ENCODE results near the gene UCN. TPM values are rescaled to one million over a fixed set of nuclear protein-coding genes. Genes with fewer than 3 reads are reported as not detected.

UCN gene
- total RNA-seq (2022) (4.6 and 6.6 TPM in 2 replicates), Bru-seq, nascent RNA (percentile 34 among the genes with signal in this experiment), BruChase-seq, experiment 1, labeled RNA remaining after a 6-hour chase (percentile 60 among the genes with signal in this experiment), BruChase-seq, experiment 2, labeled RNA remaining after a 2-hour chase (percentile 57 among the genes with signal in this experiment)
- long read RNA-seq, partial matches to known transcripts, result 0 of 2 reads
- long read RNA-seq, other reads (novel, unspliced or antisense), result 2 of 2 reads

GRCh38 chr2:27308359-27308881 lies at the start of gene UCN:
TSS of gene UCN (minus strand) at chr2:27308445. CDS start at chr2:27307895, 550 bp downstream.
- no TSS peak for BruUV-seq (replicated peaks)
- peaks cover 19% of the 10 kb centered on the region for H3K36me3 Mint-ChIP-seq (ENCODE audit: insufficient read depth, unreplicated experiment)
- peaks cover 23% of the 10 kb centered on the region for H3K27me3 Mint-ChIP-seq (ENCODE audit: unreplicated experiment)
- no peak within 1 kb of the TSS for H3K27ac Mint-ChIP-seq (ENCODE audit: unreplicated experiment)
- H3K9me3 Mint-ChIP-seq (ENCODE audit: low read depth, unreplicated experiment), result no peaks in the 10 kb centered on the region
- peak within 1 kb of the TSS; percentile 65 for H3K4me3 Mint-ChIP-seq (ENCODE audit: low read depth, unreplicated experiment)
- DNase-seq, result no peak
- TF ChIP-seq CTCF (IDR thresholded peaks at IDR 0.05; ENCODE audit: unreplicated experiment), result no peak
- intact Hi-C loops (cut with micrococcal nuclease; ENCODE audit: unreplicated experiment), result no loop called here
- H3K4me1 Mint-ChIP-seq (ENCODE audit: low read depth, unreplicated experiment), result no peaks in the 10 kb centered on the region
- CTCF ChIA-PET, result no interaction called here

GRCh38 chr2:27356382-27357181 lies 48.3 kb upstream of the UCN start, which contains the start of gene GTF3C2:
TSS of gene GTF3C2 (minus strand) at chr2:27356764. CDS start at chr2:27343554, 13,210 bp downstream.
- BruUV-seq (replicated peaks), result no TSS peak
- Mint-ChIP-seq H3K27ac (ENCODE audit: unreplicated experiment) (peak within 1 kb of the TSS; percentile 96), H3K36me3 (ENCODE audit: insufficient read depth, unreplicated experiment) (peaks cover 51% of the 10 kb centered on the region), H3K4me1 (ENCODE audit: low read depth, unreplicated experiment) (peaks cover 32% of the 10 kb centered on the region), H3K9me3 (ENCODE audit: low read depth, unreplicated experiment) (peaks cover 2% of the 10 kb centered on the region), H3K27me3 (ENCODE audit: unreplicated experiment) (no peaks in the 10 kb centered on the region), H3K4me3 (ENCODE audit: low read depth, unreplicated experiment) (peak within 1 kb of the TSS; percentile 92)
- DNase-seq, result peak; percentile 94
- intact Hi-C loops (cut with micrococcal nuclease; ENCODE audit: unreplicated experiment), result loop anchor here (5.0 kb wide), 1 partner anchor 34 kb away; the partner anchor contains the start of gene MPV17
- CTCF ChIA-PET, result interaction anchor here (1.0 kb wide), 1 partner anchor 36 kb away, joined by 3 read pairs; no protein-coding TSS in a partner anchor
- no peak for TF ChIP-seq CTCF (IDR thresholded peaks at IDR 0.05; ENCODE audit: unreplicated experiment)

GRCh38 chr2:27356056-27356381 lies 47.8 kb upstream of the UCN start:
- BruUV-seq (replicated peaks), result TSS peak; percentile 61
- H3K27me3 Mint-ChIP-seq (ENCODE audit: unreplicated experiment), result no peaks in the 10 kb centered on the region
- TF ChIP-seq CTCF (IDR thresholded peaks at IDR 0.05; ENCODE audit: unreplicated experiment), result no peak
- intact Hi-C loops (cut with micrococcal nuclease; ENCODE audit: unreplicated experiment), result loop anchor here (5.0 kb wide), 1 partner anchor 34 kb away; the partner anchor contains the start of gene MPV17
- peak overlapping the region; percentile 96 for H3K27ac Mint-ChIP-seq (ENCODE audit: unreplicated experiment)
- DNase-seq, result peak; percentile 49
- CTCF ChIA-PET, result no interaction called here
- peaks cover 2% of the 10 kb centered on the region for H3K9me3 Mint-ChIP-seq (ENCODE audit: low read depth, unreplicated experiment)
- H3K36me3 Mint-ChIP-seq (ENCODE audit: insufficient read depth, unreplicated experiment), result peaks cover 49% of the 10 kb centered on the region
- peaks cover 33% of the 10 kb centered on the region for H3K4me1 Mint-ChIP-seq (ENCODE audit: low read depth, unreplicated experiment)
- peak overlapping the region; percentile 92 for H3K4me3 Mint-ChIP-seq (ENCODE audit: low read depth, unreplicated experiment)

- no TSS peak for BruUV-seq (replicated peaks)
- no peak for DNase-seq
- H3K4me1 Mint-ChIP-seq (ENCODE audit: low read depth, unreplicated experiment), result peaks cover 33% of the 10 kb centered on the region
- no peaks in the 10 kb centered on the region for H3K27me3 Mint-ChIP-seq (ENCODE audit: unreplicated experiment)
- H3K4me3 Mint-ChIP-seq (ENCODE audit: low read depth, unreplicated experiment), result no peak overlapping the region
- no peak for TF ChIP-seq CTCF (IDR thresholded peaks at IDR 0.05; ENCODE audit: unreplicated experiment)
- no peak overlapping the region for H3K27ac Mint-ChIP-seq (ENCODE audit: unreplicated experiment)
- CTCF ChIA-PET, result interaction anchor here (0.6 to 0.7 kb wide), 2 partner anchors 196 to 232 kb away, joined by 3 read pairs; no protein-coding TSS in a partner anchor
- intact Hi-C loops (cut with micrococcal nuclease; ENCODE audit: unreplicated experiment), result no loop called here
- H3K9me3 Mint-ChIP-seq (ENCODE audit: low read depth, unreplicated experiment), result peaks cover 2% of the 10 kb centered on the region
- peaks cover 43% of the 10 kb centered on the region for H3K36me3 Mint-ChIP-seq (ENCODE audit: insufficient read depth, unreplicated experiment)
These were observed 46.3 kb upstream of the UCN start for GRCh38 chr2:27354597-27354927.

All from Calu3 (cell line).